Endothelial cell of umbilical vein (primary cell): ENCODE data around the gene NCK1.

Experiments
- CTCF ChIP-seq, 2 donors: IDR thresholded peaks; 1 replicate in 1 of 2; 2 replicates in 1 of 2; pipeline ENCODE4 v1.5.1; 2011; ENCODE audit warnings: low read length in 2 of 2, mild to moderate bottlenecking in 2 of 2, moderate library complexity in 2 of 2, control low read depth in 1 of 2, inconsistent platforms in 1 of 2, low read depth in 1 of 2; ENCODE audit not compliant: insufficient read depth in 1 of 2; ENCODE audit errors: extremely low read depth in 1 of 2
- EZH2 ChIP-seq: IDR thresholded peaks from 2 replicates; pipeline ENCODE4 v1.6.1; 2012; ENCODE audit warnings: borderline replicate concordance, low read depth, mild to moderate bottlenecking, moderate library complexity, low read length, inconsistent platforms; ENCODE audit not compliant: severe bottlenecking
- JUN ChIP-seq: IDR thresholded peaks from 2 replicates; pipeline ENCODE4 v1.6.1; 2011; ENCODE audit warnings: borderline replicate concordance, low read depth; ENCODE audit not compliant: insufficient read length, insufficient read depth
- MYC ChIP-seq: IDR thresholded peaks from one replicate; pipeline ENCODE4 v1.6.1; 2011; ENCODE audit warnings: mild to moderate bottlenecking, low read depth, low read length
- POLR2A ChIP-seq: IDR thresholded peaks from 2 replicates; pipeline ENCODE4 v1.6.1; 2012; ENCODE audit warnings: low read depth, mild to moderate bottlenecking, control low read depth, low read length
- POLR2AphosphoS5 ChIP-seq: IDR thresholded peaks from 2 replicates; pipeline ENCODE4 v1.6.1; 2012; ENCODE audit warnings: low read depth, mild to moderate bottlenecking, control low read depth, low read length, moderate library complexity; ENCODE audit not compliant: insufficient read depth

DNA sequence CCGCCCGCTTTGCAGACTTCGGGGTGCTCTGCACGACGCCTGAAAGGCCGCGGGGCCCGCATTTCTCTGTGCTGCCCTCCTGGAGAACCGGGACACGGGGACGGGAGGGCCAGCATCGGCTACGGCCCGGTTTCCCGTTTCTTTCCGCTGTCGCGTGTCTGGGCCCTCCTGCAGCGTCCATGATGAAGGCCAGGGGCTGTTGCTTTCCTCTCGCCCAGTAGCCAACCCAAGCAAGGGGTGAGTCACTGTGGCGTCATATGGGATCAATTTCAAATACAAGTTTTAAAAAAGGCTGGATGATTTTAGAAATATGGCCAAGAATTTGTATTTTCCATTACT is 42.6 kb upstream of the NCK1 start:
- TF ChIP-seq JUN (peak; percentile 64), POLR2AphosphoS5 (peak; percentile 12), CTCF (IDR thresholded peaks at IDR 0.05; ENCODE audit: extremely low read depth in 1 of 2, insufficient read depth in 1 of 2, low read depth in 1 of 2, low read length in 2 of 2) (no peak), POLR2A (no peak), EZH2 (no peak), MYC (no peak)
